Muscle of back (tissue), 11 donors: Measurements from ENCODE around the gene ASCL2. TPM values are rescaled to one million over a fixed set of nuclear protein-coding genes. Genes with fewer than 3 reads are reported as not detected.
A peak's percentile ranks its signal among the peaks of the same experiment; 100 is the strongest.

Source experiments
- DNase-seq, 3 donors: peaks; one replicate each; pipeline versions ENCODE4 v3.0.0 to v3.0.0-alpha.2; 2013
- polyA plus RNA-seq, 10 donors: library from polyadenylated mRNA; unstranded; fragments of 120-200 nt; gene quantifications; one replicate each; pipeline ENCODE4 v1.2.1, GENCODE V29; 2013; ENCODE audit not compliant: insufficient read length in 10 of 10

Gene ASCL2
- polyA plus RNA-seq, 10 donors: 0.12 to 0.40 (median 0.22) TPM; not detected in 5

- DNase-seq: no peak
These were observed 39.1 kb upstream of the ASCL2 start for GRCh38 chr11:2309251-2310072.

- DNase-seq: no peak
These were observed 38.3 kb upstream of the ASCL2 start for GRCh38 chr11:2308713-2309112.

GRCh38 chr11:2307501-2308331 is 37.3 kb upstream of the ASCL2 start:
- DNase-seq: no peak

GRCh38 chr11:2306877-2307500 is 36.6 kb upstream of the ASCL2 start:
- DNase-seq: no peak

GRCh38 chr11:2306452-2306823 is 36.0 kb upstream of the ASCL2 start:
- DNase-seq: peak; percentile 89 to 97 (median 95)

GRCh38 chr11:2305788-2306451 is 35.5 kb upstream of the ASCL2 start:
- peak; percentile 63 to 96 (median 92) for DNase-seq

- peak; percentile 52 to 86 (median 75) for DNase-seq
These were observed 34.9 kb upstream of the ASCL2 start for GRCh38 chr11:2305140-2305778.

GRCh38 chr11:2304506-2305139 is 34.2 kb upstream of the ASCL2 start:
- peak in 1 of 3 donors; percentile 44 for DNase-seq

- peak in 1 of 3 donors; percentile 44 for DNase-seq
These were observed 33.5 kb upstream of the ASCL2 start for GRCh38 chr11:2303627-2304505.

GRCh38 chr11:2302896-2303626 is 32.7 kb upstream of the ASCL2 start:
- DNase-seq: peak in 1 of 3 donors; percentile 36

- DNase-seq: no peak
These were observed 32.0 kb upstream of the ASCL2 start for GRCh38 chr11:2302306-2302895.

GRCh38 chr11:2301631-2302305 is 31.4 kb upstream of the ASCL2 start, which contains the start of the genes C11orf21 and TSPAN32:
Gene C11orf21, minus strand, starts transcription at chr11:2301918. Its CDS starts 110 bp downstream, at chr11:2301808.
Gene TSPAN32, plus strand, starts transcription at chr11:2302013. Its CDS starts 137 bp downstream, at chr11:2302150.
- DNase-seq: peak in 1 of 3 donors; percentile 66

GRCh38 chr11:2300936-2301630 is 30.7 kb upstream of the ASCL2 start:
- no peak for DNase-seq

GRCh38 chr11:2300290-2300935 is 30.0 kb upstream of the ASCL2 start:
- DNase-seq: no peak

GRCh38 chr11:2299773-2300172 is 29.4 kb upstream of the ASCL2 start:
- no peak for DNase-seq
